Suprapubic skin (tissue), 4 donors: ENCODE data around the gene CGB2. TPM values are rescaled to one million over a fixed set of nuclear protein-coding genes. Genes with fewer than 3 reads are reported as not detected.
A peak's percentile ranks its signal among the peaks of the same experiment; 100 is the strongest.

Experiments used
- DNase-seq, 2 donors: peaks; one replicate each; pipeline ENCODE4 v3.0.0-alpha.2; 2019; ENCODE audit warnings: low spot score in 2 of 2
- H3K27ac ChIP-seq: fragments of 200-600 bp; sonication (generic); one replicate; pipeline ENCODE4 v1.5.1; 2019
- H3K27me3 ChIP-seq: fragments of 200-600 bp; sonication (generic); one replicate; pipeline ENCODE4 v1.5.1; 2019
- H3K36me3 ChIP-seq: fragments of 200-600 bp; sonication (generic); one replicate; pipeline ENCODE4 v1.5.1; 2019
- H3K4me1 ChIP-seq: fragments of 200-600 bp; sonication (generic); one replicate; pipeline ENCODE4 v1.5.1; 2019
- H3K4me3 ChIP-seq: fragments of 200-600 bp; sonication (generic); one replicate; pipeline ENCODE4 v1.5.1; 2019; ENCODE audit warnings: mild to moderate bottlenecking
- H3K9me3 ChIP-seq: fragments of 200-600 bp; sonication (generic); one replicate; pipeline ENCODE4 v1.5.1; 2019
- EP300 ChIP-seq: sonication (generic); formaldehyde crosslinking; IDR thresholded peaks from one replicate; pipeline ENCODE4 v1.6.1; 2017; ENCODE audit warnings: antibody characterized with exemption
- POLR2A ChIP-seq, 2 donors: fragments of 450-650 bp; IDR thresholded peaks; one replicate each; pipeline ENCODE4 v1.6.1; 2017; ENCODE audit warnings: antibody characterized with exemption in 2 of 2, mild to moderate bottlenecking in 2 of 2, moderate library complexity in 2 of 2
- POLR2AphosphoS5 ChIP-seq, 3 donors: sonication (generic); formaldehyde crosslinking; IDR thresholded peaks; one replicate each; pipeline ENCODE4 v1.6.1; 2017; ENCODE audit warnings: antibody characterized with exemption in 3 of 3
- WGBS: methylation state at CpG from one replicate; pipeline ENCODE4 v1.1.5; 2018; 5-methylcytosine and 5-hydroxymethylcytosine counted together
- total RNA-seq, 4 donors: library from RNA; depleted of rRNA; stranded (reverse); fragments of >200 nt; gene quantifications; one replicate each; pipeline ENCODE4 v1.1.0, GENCODE V29; 2016
- TF ChIP-seq, protein P1 (sequence below), 2 donors: fragments of 200-600 bp in 1 of 2; fragments of 450-650 bp in 1 of 2; sonication (generic) in 1 of 2; IDR thresholded peaks; one replicate each; pipeline ENCODE4 v1.5.1; 2016 to 2019; ENCODE audit warnings: antibody characterized with exemption in 2 of 2, mild to moderate bottlenecking in 1 of 2, moderate library complexity in 1 of 2

CGB2 gene
- total RNA-seq, 4 donors from 2014 or later = not detected

DNA sequence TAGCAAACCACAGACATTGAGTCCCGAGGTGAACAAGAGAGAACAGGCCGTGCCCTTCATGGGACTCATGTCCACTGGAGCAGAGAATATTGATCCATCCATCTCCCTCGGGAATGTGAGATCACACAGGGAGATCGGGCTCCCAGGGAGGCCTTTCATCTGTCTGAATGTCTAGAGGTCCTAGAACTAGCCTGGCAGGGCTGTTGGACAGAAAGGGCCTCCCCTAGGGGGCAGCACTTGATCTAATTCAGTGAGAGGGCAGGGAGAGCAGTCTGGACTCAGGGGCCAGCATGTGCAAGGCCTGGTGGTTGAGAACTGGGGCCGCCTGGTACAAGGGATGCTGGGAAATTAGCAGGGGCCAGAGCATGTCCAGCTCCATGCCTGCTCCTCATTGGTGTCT is 33.7 kb upstream of the CGB2 start:
- 84% methylated on average over 3 of the region's 5 CpGs for WGBS
- no peak for DNase-seq
- TF ChIP-seq, protein P1, sequence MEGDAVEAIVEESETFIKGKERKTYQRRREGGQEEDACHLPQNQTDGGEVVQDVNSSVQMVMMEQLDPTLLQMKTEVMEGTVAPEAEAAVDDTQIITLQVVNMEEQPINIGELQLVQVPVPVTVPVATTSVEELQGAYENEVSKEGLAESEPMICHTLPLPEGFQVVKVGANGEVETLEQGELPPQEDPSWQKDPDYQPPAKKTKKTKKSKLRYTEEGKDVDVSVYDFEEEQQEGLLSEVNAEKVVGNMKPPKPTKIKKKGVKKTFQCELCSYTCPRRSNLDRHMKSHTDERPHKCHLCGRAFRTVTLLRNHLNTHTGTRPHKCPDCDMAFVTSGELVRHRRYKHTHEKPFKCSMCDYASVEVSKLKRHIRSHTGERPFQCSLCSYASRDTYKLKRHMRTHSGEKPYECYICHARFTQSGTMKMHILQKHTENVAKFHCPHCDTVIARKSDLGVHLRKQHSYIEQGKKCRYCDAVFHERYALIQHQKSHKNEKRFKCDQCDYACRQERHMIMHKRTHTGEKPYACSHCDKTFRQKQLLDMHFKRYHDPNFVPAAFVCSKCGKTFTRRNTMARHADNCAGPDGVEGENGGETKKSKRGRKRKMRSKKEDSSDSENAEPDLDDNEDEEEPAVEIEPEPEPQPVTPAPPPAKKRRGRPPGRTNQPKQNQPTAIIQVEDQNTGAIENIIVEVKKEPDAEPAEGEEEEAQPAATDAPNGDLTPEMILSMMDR (IDR thresholded peaks at IDR 0.05) = peak in 1 of 2 donors; percentile 30
- no peak for TF ChIP-seq EP300

DNA sequence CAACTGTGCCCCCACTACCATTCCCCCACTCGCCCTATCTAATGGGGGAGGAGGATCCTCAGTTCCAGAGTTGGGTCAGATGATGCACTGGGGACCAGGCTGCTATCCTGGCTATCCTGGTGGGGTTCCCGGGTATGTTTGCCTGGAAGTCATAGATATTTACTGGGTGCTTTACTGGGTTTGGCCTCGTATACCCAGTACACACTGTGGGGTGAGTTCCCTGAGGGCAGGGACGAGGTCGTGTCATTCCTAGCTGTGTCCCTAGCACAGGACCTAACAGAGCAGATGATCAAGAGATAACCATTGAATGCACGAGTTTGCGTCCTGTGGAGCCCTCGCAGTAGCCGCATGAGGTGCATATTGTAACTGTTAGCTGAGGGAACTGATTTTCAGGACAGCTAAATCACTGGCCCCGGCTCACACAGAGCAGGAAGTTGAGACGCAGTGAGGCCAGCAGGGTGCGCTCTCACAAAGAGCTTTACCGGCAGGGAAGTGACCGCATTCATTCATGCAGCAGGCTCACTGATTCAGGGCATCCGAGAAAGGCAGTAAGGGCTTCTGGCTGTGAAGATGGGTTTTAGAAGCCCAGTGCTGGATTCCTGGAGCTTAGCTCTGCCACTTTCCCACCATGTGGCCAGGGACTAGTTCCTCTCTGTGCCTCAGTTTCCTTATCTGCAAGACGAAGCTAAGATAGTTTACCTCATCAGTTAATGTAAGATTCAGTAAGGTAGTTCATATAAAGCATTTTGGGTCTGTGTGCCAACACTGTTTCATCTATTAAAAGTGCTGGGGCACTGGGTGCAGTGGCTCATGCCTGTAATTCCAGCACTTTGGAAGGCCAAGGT is 32.0 kb upstream of the CGB2 start:
- Histone ChIP-seq H3K36me3 (peaks cover 24% of the 10 kb centered on the region), H3K4me1 (peaks cover 7% of the 10 kb centered on the region), H3K27ac (no peak overlapping the region), H3K9me3 (no peaks in the 10 kb centered on the region), H3K27me3 (no peaks in the 10 kb centered on the region), H3K4me3 (no peak overlapping the region)
- no peak for DNase-seq
- WGBS = 87% methylated on average over 6 of the region's 16 CpGs
- no peak for TF ChIP-seq POLR2A (IDR thresholded peaks at IDR 0.05)
- TF ChIP-seq, protein P1 (IDR thresholded peaks at IDR 0.05) = peak; percentile 17 to 66

More for the DNA sequence above, 33.7 kb upstream of the CGB2 start:
- H3K4me3 ChIP-seq = no peak overlapping the region
- H3K4me1 ChIP-seq = peaks cover 15% of the 10 kb centered on the region
- H3K27me3 ChIP-seq = no peaks in the 10 kb centered on the region
- H3K36me3 ChIP-seq = peaks cover 8% of the 10 kb centered on the region
- H3K27ac ChIP-seq = no peak overlapping the region
- H3K9me3 ChIP-seq = no peaks in the 10 kb centered on the region

DNA sequence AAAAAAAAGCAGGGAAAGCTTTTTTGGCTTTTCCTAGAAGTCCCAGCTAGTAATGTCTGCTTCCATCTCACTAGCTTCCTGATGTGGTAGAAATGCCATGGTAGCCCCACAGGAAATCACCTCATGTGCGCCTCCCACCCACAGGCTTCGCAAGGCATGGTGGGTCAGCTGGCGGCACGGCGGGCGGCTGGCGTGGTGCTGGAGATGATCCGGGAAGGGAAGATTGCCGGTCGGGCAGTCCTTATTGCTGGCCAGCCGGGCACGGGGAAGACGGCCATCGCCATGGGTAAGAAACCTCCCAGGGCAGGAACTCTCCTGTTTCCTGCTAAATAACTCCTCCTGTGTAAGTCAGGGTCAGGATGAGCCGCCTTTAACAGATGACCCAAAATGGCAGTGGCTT is 27.6 kb upstream of the CGB2 start:
- Histone ChIP-seq H3K36me3 (peaks cover 61% of the 10 kb centered on the region), H3K4me1 (no peaks in the 10 kb centered on the region), H3K9me3 (no peaks in the 10 kb centered on the region), H3K4me3 (no peak overlapping the region), H3K27me3 (no peaks in the 10 kb centered on the region), H3K27ac (no peak overlapping the region)
- DNase-seq = no peak
- 99% methylated on average over 15 of the region's 15 CpGs for WGBS
- TF ChIP-seq POLR2AphosphoS5 (IDR thresholded peaks at IDR 0.05) (no peak), POLR2A (IDR thresholded peaks at IDR 0.05) (no peak), EP300 (no peak)
- TF ChIP-seq, protein P1 (IDR thresholded peaks at IDR 0.05) = no peak

DNA sequence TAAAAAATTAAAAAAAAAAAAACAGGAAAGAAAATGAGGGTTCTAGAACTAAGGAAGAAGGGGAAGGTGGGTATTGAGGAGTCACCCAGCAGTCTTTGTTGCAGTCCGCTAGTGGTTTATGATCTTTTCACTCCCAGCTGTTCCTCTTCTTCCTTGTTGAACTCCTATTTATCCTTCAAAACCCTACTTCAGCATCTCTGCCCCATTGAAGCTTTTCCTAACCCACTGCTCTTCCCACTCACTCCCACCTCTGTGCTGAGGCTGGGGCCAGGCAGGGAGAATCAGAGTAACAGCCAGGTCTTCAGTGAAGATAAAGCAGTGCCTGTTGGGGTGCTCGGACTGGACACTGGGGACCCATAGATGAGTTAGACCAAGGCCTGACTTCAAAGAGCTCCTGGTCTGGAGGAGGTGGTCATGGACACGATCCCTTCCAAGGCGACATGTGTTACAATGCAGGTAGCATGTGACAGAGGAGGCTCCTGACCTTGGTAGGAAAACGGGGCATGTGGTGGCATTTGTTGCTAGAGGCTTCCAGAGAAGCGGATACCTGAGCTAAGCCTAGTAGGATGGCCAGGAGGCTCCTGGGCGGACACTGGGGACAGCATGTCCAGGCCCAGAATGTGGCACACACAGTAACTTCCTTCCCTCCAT is 26.6 kb upstream of the CGB2 start:
- Histone ChIP-seq H3K4me1 (no peaks in the 10 kb centered on the region), H3K4me3 (no peak overlapping the region), H3K9me3 (no peaks in the 10 kb centered on the region), H3K27me3 (no peaks in the 10 kb centered on the region), H3K36me3 (peaks cover 70% of the 10 kb centered on the region), H3K27ac (no peak overlapping the region)
- WGBS = 92% methylated on average over 7 of the region's 7 CpGs
- TF ChIP-seq POLR2AphosphoS5 (IDR thresholded peaks at IDR 0.05) (no peak), EP300 (no peak), POLR2A (IDR thresholded peaks at IDR 0.05) (no peak)
- TF ChIP-seq, protein P1 (IDR thresholded peaks at IDR 0.05) = no peak
- DNase-seq = no peak

DNA sequence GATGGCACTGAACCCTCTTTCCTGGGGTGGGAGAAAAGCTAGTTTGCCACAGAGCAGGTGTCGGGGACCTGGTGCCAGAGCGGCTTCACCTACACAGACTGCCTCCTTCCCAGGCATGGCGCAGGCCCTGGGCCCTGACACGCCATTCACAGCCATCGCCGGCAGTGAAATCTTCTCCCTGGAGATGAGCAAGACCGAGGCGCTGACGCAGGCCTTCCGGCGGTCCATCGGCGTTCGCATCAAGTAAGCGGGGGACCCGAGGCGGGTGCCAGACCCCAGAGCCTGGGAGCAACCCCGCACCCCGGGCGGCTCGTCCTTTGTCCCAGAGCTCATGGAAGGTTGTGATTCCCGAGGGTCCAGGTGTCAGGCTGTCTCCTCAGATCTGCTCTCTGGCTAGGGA is 24.8 kb upstream of the CGB2 start:
- no peaks in the 10 kb centered on the region for H3K4me1 ChIP-seq
- no peak overlapping the region for H3K4me3 ChIP-seq
- no peaks in the 10 kb centered on the region for H3K27me3 ChIP-seq
- over 99% methylated on average over 18 of the region's 22 CpGs for WGBS
- TF ChIP-seq, protein P1 (IDR thresholded peaks at IDR 0.05) = no peak
- TF ChIP-seq POLR2A (IDR thresholded peaks at IDR 0.05) (no peak), EP300 (no peak), POLR2AphosphoS5 (IDR thresholded peaks at IDR 0.05) (no peak)
- peaks cover 89% of the 10 kb centered on the region for H3K36me3 ChIP-seq
- no peaks in the 10 kb centered on the region for H3K9me3 ChIP-seq
- DNase-seq = no peak
- no peak overlapping the region for H3K27ac ChIP-seq
